NCI-H2171 treated with DMSO at 0.1 percent for 48 hours (cell line): ENCODE measurements around the gene FOXJ1.
"Not testable (repeated sequence)": the region's sequence is repeated elsewhere in the genome, so short reads cannot be mapped to it uniquely, and the experiment has no call there.

Source experiments
- DNase-seq: peaks from one replicate; lab custom pipeline; 2025; lab: John Stamatoyannopoulos, UW

FOXJ1 gene, protein sequence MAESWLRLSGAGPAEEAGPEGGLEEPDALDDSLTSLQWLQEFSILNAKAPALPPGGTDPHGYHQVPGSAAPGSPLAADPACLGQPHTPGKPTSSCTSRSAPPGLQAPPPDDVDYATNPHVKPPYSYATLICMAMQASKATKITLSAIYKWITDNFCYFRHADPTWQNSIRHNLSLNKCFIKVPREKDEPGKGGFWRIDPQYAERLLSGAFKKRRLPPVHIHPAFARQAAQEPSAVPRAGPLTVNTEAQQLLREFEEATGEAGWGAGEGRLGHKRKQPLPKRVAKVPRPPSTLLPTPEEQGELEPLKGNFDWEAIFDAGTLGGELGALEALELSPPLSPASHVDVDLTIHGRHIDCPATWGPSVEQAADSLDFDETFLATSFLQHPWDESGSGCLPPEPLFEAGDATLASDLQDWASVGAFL

DNA sequence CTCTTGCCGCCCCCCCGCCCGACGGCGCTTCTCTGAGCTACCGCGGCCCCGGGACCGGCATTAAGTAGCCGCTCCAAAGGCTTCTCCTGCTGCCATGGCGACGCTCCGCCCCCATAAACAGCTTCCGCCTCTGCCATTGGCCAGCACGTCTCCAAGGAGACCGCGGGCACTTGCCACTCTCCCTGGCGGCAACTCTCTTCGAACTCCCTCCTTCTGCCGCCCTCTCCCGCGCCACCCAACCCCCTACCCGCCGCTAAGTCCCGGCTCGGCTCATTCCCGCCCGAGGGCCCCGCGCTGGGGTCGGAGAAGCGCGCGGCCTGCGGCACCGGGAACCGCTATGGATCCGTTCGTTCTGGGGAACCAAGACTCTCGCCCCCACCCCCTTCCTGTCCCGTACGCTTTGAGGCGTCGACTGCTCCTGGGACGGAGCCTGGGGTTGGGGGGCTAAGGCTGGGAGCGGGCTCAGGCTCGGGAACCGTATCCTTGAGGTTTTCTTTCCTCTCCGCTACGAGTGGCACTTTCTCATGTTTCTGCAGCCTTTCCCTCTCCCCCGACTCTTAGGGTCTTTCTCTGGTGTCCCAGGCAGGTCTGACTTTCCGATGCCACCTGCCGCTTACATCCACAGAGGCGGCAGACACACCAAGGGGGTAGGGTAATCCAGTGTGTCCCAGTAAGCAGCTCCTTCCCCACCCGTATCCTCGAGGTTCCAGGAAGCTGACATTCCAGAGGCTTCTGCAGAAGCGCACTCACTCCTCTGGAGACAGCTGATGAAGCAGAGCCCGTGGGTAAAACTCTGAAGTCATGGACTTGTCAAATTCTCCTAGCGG, at the start of gene FOXJ1:
Gene FOXJ1 (minus strand): TSS at position 34 of the 827 bp plus-strand sequence. CDS start 850 bp downstream, outside the sequence.
- peak; percentile 89 for DNase-seq

DNA sequence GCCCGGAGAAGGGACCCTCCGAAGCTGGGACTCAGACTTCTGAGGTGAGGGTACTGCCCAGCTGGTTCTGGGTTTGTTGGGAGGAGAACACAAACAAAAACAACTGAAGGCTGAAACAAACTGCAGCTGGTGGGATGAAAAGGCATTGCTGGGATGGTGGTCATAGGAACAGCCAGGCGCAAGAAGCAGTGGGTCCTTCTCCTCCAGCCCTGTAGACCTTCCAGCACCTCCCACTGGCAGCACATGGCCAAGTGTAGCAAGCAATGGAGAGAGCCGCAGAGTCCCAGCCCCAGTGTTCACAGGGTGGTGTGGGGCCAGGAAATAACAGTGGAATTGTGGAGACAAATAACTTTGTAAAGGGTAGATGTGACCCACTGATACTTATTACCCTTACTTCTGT, 48.7 kb upstream of the FOXJ1 start:
- no peak for DNase-seq

DNA sequence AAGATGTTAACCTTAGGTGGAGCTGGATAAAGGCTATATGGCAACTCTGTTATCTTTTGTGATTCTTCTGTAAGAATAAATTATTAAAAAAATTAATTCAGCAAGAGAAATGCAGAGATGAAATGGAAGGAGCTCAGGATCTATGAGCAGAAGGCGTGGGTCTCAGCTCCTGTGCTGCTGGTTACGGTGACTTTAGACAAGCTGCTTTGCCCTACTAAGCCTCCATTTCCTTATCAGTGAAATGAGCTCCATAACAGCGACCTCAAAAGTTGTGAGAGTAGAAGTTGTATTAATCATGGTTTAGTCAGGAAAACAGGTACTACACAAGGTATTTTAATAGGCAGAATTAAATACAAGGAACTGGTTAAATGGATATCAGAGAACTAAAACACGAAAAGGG, 48.2 kb upstream of the FOXJ1 start:
- DNase-seq = no peak

DNA sequence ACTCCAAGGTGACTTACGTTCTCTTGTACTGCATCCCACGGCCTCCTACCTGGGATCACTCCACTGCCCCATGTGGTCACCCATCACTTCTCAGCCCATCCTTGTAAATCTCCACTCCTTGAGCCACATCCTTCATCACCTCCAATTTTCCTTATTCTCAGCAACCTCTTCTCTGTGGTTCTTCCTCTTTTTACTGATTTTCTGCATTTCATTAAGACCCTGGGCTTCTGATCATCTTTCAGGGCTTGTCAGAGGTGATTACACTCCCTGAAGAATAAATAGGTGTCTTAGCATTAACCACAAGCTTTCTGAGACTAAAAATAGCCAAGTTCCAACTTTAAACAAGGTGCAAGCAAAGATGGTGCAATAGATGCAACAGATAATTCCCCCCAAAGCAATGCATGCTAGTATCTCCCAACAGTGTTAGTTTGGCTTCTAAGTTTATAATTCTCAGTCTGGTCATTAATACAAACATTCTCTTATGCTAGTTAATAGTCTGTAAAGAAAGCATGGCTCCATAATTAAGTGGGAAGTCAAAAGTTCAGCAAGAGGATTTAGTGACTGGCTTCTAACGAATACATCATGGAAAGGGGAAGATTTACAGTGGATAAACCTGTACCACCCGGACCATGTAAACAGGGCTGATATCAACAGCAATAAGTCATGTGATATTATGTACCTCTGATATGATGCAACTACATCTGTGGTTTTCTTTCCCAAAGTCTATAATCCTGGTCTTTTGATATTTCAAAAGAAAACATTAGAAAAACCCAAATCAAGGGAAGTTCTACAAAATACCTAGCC, 47.4 kb upstream of the FOXJ1 start:
- DNase-seq = no peak

DNA sequence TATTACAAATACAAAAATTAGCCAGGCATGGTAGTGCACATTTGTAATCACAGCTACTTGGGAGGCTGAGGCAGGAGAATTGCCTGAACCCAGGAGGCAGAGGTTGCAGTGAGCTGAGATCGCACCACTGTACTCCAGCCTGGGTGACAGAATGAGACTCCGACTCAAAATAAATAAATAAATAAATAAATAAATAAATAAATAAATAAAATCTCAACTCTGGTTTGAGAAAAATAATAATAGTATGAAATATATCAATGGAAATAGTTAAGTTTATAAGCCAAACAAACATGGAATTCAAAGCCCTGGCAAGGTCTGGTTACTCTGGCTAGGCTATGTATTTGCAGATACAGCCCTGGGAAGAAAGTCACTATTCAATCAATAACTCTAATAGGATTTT, 45.7 kb upstream of the FOXJ1 start:
- not testable (repeated sequence) for DNase-seq

DNA sequence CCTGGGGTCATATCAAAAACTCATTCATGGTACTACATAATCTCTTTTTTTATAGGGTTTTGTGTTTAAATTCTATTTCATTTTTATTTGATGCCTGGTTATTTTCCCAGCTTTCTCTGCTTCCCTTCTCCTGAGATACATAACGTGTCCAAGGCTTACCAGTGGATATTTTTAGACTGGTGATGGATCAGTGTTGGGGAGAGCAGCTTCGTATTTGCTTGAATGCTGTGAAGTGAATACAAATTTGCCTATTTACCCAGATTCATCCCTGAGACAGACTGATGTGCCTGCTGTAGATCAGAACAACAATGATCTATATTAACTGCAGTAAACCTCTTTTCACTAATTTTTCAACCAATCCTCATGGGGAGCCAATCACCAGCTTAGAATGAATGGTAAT, 43.2 kb upstream of the FOXJ1 start:
- DNase-seq = no peak

DNA sequence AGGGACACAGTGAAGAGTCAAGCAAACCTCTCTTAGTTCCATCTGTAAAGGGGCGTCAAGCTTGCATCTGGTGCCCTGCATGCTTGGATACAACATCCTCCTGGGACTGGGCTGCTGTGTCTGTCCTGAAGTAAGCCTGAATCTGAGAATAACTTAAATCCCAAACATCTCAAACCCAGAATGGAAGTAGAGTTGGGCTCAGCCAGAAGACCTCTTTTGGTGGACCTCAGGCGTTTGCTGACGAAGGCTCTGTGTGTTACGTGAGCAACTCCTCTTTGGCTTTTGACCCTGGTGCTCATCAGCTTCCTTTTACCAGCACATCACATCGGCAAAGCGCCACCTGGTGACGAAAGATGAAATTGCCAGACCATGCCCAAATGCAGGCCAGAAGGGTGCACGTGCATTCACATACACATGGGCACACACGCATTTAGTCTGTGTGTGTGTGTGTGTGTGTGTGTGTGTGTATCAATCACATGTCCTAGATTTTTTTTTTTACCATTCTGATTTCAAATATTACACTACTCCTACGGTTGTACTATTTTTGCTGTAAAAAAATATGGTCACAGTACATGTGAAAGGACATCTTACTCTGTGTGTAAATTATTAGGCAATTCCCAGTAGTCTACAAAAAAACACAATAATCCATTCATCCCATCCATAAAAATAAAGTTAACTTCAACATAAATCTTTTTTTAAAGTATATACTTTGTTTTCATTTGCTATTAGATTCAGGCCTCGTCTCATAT, 41.1 kb upstream of the FOXJ1 start:
- DNase-seq = peak; percentile 89

DNA sequence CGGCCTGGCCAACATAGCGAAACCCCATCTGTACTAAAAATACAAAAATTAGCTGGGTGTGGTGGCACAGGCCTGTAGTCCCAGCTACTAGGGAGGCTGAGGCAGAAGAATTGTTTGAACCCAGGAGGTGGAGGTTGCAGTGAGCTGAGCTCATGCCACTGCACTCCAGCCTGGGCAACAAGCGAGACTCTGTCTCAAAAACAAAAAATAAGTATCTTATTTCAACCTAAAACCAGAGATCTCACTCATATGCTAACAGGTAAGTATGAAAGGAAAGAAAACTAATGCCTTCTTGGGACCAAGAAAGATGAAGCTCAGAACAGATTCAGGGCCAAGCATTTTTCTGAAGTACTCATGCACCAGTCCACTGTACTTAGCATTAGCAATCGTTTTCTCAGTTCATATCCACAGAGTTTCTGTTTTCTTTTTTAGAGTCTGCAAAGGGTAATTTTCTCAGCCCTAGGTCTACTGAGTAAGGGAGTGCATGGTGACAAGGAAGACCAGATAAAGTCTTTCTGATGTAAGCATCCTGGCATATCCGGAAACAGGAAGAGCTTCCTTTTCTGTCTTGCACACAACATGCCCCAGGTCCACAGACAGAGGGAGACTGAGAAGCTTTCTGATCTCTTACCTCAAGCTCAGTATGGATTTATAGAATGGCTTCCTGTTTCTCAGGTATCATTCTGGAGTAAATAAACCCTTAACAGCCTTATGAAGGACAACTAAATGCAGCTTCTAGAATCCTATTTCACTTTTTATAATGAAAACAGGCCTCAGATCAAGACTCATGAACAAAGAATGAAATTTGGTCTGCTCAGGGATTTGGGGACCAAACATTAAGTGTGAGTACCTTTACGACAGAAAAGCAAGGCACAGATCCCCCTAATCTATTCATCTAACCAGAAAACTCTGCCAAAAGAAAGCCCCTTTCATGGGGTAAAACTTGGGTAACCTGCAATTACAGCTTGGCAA, 38.7 kb upstream of the FOXJ1 start:
- no peak for DNase-seq

DNA sequence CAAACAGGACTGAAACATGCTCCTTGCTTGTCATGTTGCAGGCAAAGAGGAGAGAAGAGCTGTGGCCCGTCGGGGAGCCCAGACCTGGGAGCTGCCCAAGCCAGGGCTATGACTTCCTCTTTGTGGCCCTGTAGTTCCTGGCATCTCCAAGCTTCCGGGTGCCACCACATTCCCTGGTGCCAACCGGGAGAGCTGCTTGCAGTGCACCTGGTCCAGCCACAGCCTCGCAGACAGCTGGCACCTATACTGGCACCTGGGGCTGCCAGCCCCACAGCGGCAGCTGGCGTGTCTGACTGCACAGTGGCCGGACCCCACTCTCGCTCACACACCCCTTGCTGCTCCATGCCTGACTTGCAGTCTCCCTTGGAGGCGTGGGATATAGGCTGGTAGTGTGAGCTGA, 37.1 kb upstream of the FOXJ1 start:
- no peak for DNase-seq

DNA sequence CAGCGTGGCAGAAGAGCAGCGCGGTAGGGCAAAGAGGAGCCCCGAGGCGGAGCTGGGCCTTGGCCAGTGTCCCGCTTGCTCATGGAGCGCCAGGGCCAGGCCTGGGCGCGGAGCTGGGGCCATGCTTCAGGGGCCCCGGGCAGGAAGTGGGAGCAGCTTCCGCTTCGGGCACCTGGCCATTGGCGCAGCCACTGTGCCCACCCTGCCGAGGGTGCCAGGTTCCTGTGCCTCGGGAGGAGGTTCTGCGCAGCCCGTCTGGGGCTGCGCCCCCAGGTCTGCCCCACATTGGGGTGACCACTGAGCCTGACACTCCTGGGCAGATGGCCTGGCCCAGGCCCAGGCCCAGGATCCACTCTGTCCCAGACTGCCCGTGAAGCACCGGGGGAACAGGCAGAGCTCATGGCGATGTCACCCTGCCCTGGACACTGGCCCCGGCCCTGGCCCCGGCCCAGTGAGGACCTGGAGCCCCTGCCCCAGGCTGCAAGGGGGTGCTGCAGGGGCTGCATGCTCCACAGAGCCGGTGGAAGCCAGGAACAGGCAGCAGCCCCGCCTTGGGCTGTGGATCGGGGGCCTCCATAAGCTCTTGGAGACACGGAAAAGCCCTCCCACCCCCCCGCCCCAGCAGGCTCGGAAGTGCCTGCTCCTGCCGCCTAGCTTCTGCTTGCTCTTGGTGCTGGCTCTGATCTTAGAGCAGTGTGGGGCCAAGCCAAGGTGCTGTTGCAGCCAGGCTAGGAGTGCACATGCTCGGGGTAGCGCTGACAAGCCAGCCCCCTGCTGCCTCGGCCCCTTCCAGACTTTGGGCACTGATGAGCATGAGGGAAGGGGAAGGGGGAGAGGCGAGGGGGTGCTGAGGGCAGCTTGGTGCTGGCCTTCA, 35.9 kb upstream of the FOXJ1 start:
- DNase-seq = no peak

DNA sequence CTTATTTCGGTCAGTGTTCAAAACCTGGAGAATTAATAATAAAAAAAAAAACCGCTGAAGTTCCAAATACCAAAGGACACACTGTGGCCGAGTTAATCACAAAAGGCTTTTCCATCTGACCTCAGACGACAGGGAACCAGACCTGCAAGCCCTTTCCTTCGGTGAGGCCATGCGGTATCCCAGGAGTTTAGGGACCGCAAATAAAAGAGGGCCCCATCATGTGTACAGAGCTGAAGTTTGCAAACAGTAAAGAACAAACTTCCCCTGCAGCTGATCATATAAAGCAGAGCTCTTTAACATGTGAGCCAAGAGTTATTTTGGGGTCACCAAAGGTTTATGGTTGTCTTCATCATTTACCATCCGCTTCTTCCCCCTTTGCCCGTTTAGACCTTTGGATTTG, 33.0 kb upstream of the FOXJ1 start:
- DNase-seq = no peak

DNA sequence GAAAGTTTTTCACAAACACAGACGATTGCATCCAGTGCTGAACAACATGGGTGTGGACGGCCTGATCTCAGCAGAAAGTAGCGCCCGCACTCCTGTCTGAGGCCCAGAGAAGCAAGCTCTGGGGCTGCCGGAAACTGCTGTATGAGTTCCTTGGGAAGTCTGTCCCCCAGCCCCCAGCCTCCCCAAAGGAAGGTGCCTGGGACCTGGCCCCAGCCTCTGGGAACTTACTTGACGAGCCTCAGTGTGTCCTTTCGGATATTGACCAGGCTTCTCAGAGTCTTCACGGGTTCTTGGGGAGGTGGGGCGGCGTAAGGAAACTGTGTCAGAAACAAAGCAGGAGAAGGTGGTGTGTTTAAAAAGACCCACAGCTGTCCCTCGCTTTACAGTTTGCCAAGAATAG, 32.4 kb upstream of the FOXJ1 start:
- no peak for DNase-seq

DNA sequence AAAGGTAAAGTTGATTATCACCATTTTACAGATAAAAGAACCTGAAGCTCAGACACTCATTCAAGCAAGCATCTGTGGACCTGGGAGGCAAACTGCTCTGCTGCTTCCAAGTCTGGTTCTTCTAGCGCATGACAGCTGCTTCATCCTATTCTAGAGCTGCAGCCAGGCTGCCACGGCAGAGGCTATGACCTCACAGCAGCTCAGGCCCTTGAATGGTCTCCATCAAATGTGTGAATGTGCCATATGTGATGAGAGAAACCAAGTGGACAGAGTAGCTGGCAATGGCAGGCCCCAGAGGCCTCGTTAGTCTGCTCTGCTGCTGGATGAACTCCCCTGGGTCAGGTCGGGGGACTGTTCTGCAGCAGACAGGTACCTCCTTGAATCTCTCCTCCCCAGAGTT, 30.7 kb upstream of the FOXJ1 start:
- peak; percentile 60 for DNase-seq

DNA sequence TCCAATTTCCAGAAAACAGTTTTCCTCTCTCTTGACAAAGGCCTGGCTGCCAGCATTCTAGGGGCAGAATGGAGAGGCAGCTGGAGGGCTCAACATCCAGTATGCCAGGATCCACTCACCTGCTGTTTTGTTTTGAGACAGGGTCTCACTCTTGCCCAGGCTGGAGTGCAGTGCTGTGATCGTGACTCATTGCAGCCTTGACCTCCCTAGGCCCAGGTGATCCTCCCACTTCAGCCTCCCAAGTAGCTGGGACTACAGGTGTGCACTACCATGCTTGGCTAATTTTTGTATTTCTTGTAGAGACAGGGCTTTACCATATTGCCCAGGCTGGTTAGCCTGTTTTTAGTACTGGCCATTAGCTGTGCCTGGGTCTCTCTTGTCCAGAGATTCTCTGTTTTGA, 29.1 kb upstream of the FOXJ1 start:
- DNase-seq = no peak

DNA sequence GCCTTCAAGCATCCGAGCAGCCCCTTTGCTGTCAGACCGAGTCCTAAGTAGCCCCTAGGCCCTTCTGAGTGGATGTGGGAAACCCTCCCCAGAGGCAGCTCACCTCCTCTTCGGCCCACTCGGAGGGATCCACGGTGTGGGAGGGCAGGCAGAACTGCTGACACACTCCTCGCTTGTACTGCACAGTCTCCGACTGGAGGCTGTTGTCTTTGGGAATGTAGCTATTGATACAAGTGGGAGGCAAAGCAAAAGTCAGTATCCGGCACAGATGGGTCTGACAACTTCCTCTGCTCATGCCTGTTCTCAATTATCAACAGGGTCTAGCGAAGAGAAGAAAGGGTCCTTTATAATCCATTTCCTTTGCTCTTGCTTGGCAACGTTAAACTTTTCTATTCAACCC, 25.9 kb upstream of the FOXJ1 start:
- DNase-seq = no peak

DNA sequence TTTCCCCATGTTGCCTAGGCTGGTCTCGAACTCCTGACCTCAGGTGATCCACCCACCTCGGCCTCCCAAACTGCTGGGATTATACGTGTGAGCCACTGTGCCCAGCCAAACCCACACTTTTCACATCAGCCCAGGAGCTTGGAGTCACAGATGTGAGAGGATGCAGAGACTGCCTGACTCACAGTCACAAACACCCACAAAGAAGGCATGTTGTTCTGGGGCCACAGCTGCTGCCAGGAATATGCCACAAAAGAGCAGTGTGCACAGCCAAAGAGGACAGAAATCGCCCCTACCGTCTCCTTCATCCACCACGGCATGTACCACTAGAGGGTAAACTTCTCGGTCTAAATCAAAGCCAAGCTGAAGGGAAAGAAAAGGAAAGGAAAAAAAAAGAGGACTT, 25.1 kb upstream of the FOXJ1 start:
- no peak for DNase-seq

DNA sequence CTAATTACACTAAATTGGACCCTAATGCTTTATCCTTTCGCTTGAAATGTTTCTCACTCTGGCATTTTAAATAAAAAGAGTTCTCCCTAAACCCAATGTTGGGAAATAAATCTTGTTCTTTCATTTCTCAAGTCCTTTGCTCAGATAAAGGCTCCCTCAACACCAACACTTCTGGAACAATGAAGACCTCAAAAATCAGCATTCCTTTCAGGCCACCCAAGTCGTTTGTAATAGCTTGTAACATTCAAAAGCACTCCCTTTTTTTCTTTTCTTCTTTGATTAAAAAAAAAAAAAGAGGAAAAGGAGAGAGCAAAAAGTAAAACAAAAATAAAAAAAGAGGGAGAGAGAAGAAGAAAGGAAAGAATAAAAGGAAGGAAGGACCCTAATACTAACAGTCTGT, 23.3 kb upstream of the FOXJ1 start:
- no peak for DNase-seq

DNA sequence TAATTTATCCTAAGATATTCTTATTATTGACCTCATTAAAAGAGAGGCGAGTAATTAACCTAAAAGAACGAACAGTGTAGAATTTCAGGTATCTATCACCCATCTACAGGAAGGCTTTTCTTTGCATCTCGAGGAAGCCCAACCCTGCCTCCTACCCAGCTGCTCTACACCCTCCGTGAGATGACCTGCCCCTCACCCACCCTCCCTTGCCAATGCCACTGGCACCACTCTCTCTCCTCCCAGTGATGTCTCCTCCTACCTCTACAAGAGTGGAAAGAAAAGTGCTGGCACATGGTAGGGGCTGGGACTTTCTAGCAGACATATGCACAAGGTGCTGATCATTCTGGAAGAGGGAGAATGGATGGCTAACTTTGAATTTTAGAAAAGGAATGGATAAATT, 22.9 kb upstream of the FOXJ1 start:
- DNase-seq = no peak

DNA sequence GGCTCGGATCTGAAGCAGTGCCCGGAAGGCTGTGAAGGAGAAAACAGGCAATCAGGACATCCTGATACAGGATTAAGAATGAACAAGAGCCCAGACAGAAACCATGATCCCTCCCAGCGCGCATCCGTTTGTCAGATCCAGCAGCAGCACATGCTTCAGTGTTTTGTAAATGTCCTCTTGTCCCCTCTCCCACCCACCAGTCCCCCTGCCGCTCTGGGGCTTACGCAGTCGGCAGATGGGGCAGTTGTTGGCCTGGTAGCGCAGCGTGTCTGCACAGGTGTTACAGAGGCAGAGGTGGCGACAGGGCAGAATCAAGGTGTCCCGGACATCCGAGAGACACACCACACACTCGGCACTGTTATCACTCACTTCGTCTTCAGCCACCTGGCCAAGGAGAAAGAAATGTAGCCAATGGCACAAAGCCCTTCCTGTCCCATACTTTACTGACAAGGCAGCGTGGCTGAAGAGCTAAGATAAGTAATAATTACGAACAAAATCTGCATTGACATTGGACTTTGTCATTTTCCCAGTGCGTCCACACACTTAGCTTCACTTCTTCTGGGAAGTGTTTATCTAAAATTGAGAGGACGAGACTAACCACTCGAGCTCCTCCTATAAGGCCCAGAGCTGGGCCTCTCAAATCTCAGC, 20.7 kb upstream of the FOXJ1 start:
- no peak for DNase-seq
